Prostate gland (tissue), 2 donors: Measurements from ENCODE around the gene MCOLN1. TPM values are rescaled to one million over a fixed set of nuclear protein-coding genes. Genes with fewer than 3 reads are reported as not detected.

Source experiments
- DNase-seq: peaks from one replicate; pipeline ENCODE4 v3.0.0-alpha.2; 2019; ENCODE audit warnings: low spot score
- H3K27ac ChIP-seq, 2 donors: fragments of 200-600 bp; sonication (generic); 2 replicates each; pipeline ENCODE4 v1.5.1; 2017 to 2019
- H3K27me3 ChIP-seq: fragments of 200-600 bp; sonication (generic); replicated peaks from 2 replicates; pipeline ENCODE4 v1.5.1; 2019; ENCODE audit not compliant: insufficient read depth
- H3K36me3 ChIP-seq, 2 donors: fragments of 200-600 bp; sonication (generic); 1 replicate in 1 of 2; 2 replicates in 1 of 2; pipeline versions ENCODE4 v1.5.1 to v1.8.1; 2017 to 2019
- H3K4me1 ChIP-seq: fragments of 200-600 bp; sonication (generic); replicated peaks from 2 replicates; pipeline ENCODE4 v1.5.1; 2019
- H3K4me3 ChIP-seq, 2 donors: fragments of 200-600 bp; sonication (generic); 2 replicates each; pipeline ENCODE4 v1.5.1; 2017 to 2019
- H3K9me3 ChIP-seq: fragments of 200-600 bp; sonication (generic); 2 replicates; pipeline ENCODE4 v1.5.1; 2017
- POLR2A ChIP-seq: fragments of 450-650 bp; IDR thresholded peaks from one replicate; pipeline ENCODE4 v1.6.1; 2016; ENCODE audit warnings: antibody characterized with exemption, mild to moderate bottlenecking
- POLR2AphosphoS5 ChIP-seq: sonication (generic); formaldehyde crosslinking; IDR thresholded peaks from one replicate; pipeline ENCODE4 v1.6.1; 2017; ENCODE audit warnings: antibody characterized with exemption
- WGBS: methylation state at CpG from one replicate; pipeline ENCODE4 v1.1.5; 2018; 5-methylcytosine and 5-hydroxymethylcytosine counted together
- intact Hi-C: fragments of 100-400 bp; cut with DNase I; formaldehyde crosslinking; loops from one replicate; pipeline ENCODE4 v1.14.2; 2022
- total RNA-seq, 2 donors: library from RNA; depleted of rRNA; stranded (reverse); fragments of >200 nt; gene quantifications; one replicate each; pipeline ENCODE4 v1.1.0, GENCODE V29; 2016
- TF ChIP-seq, protein P1 (sequence below), 4 experiments: fragments of 200-600 bp in 2 of 4; fragments of 450-650 bp in 2 of 4; sonication (generic) in 2 of 4; IDR thresholded peaks; 1 replicate in 3 of 4; 2 replicates in 1 of 4; pipeline ENCODE4 v1.5.1; 2016 to 2019; ENCODE audit warnings: antibody characterized with exemption in 4 of 4, mild to moderate bottlenecking in 2 of 4, moderate library complexity in 2 of 4

Gene MCOLN1
- total RNA-seq, 2 donors from 2014 or later: 13.4 to 24.8 TPM

DNA sequence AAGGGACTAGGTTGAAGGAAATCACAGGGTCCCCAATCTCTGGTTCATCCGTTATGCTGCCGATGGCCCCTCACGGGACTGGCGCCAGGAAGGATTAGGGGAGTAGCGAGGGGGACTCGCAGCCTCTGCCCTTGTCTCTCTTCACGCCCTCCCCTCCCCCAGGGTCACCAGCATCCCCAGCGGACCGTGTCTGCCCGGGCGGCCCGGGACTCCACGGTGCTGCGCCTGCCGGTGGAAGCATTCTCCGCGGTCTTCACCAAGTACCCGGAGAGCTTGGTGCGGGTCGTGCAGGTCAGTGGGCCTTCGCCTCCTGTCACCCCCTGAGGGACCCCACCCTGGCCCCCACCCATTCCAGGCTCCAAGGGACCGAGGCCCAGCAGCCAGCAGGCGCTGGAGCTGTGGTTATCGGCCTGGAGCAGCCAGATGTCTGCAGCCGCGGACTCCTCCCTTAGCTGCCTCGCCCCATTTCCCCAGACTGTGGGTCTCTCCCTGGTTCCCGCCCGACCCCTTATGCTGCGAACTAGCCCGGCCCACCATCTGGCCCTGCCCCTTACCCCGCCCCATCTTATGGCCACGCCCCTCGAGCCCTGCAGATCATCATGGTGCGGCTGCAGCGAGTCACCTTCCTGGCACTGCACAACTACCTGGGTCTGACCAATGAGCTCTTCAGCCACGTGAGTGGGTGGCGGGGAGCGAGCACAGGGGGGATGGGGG lies 18.5 kb downstream of the MCOLN1 start:
- Histone ChIP-seq H3K27me3 (no peaks in the 10 kb centered on the region), H3K36me3 (peaks cover 9 to 12% of the 10 kb centered on the region in 2 donors), H3K27ac (no peak overlapping the region), H3K4me3 (no peak overlapping the region), H3K4me1 (no peaks in the 10 kb centered on the region), H3K9me3 (no peaks in the 10 kb centered on the region)
- intact Hi-C loops: no loop called here
- DNase-seq: no peak
- 70% methylated on average over 20 of the region's 39 CpGs for WGBS
- TF ChIP-seq POLR2AphosphoS5: no peak
- TF ChIP-seq, protein P1, sequence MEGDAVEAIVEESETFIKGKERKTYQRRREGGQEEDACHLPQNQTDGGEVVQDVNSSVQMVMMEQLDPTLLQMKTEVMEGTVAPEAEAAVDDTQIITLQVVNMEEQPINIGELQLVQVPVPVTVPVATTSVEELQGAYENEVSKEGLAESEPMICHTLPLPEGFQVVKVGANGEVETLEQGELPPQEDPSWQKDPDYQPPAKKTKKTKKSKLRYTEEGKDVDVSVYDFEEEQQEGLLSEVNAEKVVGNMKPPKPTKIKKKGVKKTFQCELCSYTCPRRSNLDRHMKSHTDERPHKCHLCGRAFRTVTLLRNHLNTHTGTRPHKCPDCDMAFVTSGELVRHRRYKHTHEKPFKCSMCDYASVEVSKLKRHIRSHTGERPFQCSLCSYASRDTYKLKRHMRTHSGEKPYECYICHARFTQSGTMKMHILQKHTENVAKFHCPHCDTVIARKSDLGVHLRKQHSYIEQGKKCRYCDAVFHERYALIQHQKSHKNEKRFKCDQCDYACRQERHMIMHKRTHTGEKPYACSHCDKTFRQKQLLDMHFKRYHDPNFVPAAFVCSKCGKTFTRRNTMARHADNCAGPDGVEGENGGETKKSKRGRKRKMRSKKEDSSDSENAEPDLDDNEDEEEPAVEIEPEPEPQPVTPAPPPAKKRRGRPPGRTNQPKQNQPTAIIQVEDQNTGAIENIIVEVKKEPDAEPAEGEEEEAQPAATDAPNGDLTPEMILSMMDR (IDR thresholded peaks at IDR 0.05): no peak
- TF ChIP-seq POLR2A: no peak

DNA sequence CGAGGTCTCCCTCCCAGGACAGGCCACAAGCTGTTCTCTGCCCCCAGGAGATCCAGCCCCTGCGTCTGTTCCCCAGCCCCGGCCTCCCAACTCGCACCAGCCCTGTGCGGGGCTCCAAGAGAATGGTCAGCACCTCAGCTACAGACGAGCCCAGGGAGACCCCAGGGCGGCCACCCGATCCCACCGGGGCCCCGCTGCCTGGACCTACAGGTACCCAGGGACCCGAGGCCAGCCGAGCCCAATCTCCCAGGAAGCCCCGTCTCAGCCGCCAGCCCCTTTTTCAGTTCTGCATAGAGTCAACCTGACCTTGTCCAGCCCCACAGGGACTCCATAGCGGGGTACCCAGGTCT lies 19.0 kb downstream of the MCOLN1 start:
- Histone ChIP-seq H3K4me1 (no peaks in the 10 kb centered on the region), H3K4me3 (no peak overlapping the region), H3K27me3 (no peaks in the 10 kb centered on the region), H3K27ac (no peak overlapping the region), H3K9me3 (no peaks in the 10 kb centered on the region), H3K36me3 (peaks cover 9 to 12% of the 10 kb centered on the region in 2 donors)
- WGBS: 94% methylated on average over 15 of the region's 15 CpGs
- TF ChIP-seq POLR2A (no peak), POLR2AphosphoS5 (no peak)
- TF ChIP-seq, protein P1 (IDR thresholded peaks at IDR 0.05): no peak
- DNase-seq: no peak
- intact Hi-C loops: no loop called here

GRCh38 chr19:7541828-7542443 lies 19.5 kb downstream of the MCOLN1 start:
- WGBS: 93% methylated on average over 11 of the region's 11 CpGs
- no peak for DNase-seq
- Histone ChIP-seq H3K27ac (no peak overlapping the region), H3K36me3 (peaks cover 9 to 12% of the 10 kb centered on the region in 2 donors), H3K4me1 (no peaks in the 10 kb centered on the region), H3K9me3 (no peaks in the 10 kb centered on the region), H3K27me3 (no peaks in the 10 kb centered on the region), H3K4me3 (no peak overlapping the region)
- intact Hi-C loops: no loop called here
- TF ChIP-seq, protein P1 (IDR thresholded peaks at IDR 0.05): no peak
- TF ChIP-seq POLR2A (no peak), POLR2AphosphoS5 (no peak)

DNA sequence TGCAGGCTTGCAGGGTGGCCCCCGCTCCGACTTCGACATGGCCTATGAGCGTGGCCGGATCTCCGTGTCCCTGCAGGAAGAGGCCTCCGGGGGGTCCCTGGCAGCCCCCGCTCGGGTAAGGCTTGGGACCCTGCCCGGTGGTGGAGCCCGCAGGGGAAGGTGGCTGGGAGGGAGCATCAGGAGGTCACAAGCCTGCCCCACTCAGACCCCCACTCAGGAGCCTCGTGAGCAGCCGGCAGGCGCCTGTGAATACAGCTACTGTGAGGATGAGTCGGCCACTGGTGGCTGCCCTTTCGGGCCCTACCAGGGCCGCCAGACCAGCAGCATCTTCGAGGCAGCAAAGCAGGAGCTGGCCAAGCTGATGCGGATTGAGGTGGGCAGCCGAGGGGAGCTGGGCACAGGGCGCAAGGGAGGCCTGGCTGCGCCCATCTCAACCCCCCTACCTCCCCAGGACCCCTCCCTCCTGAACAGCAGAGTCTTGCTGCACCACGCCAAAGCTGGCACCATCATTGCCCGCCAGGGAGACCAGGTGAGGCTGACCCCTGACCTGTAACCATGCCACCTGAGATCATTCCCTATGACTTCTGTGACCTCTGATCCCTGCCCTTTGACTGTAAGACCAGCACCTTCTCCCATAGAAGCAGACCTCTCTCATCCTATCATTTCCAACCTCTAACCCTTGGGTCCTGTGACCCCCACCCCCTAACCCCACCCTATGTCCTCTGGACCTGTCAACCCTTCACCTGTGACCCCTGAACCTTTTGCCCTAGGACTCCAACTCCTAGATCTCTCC lies 20.3 kb downstream of the MCOLN1 start:
- Histone ChIP-seq H3K9me3 (no peaks in the 10 kb centered on the region), H3K36me3 (peaks cover 9 to 12% of the 10 kb centered on the region in 2 donors), H3K4me3 (no peak overlapping the region), H3K27ac (no peak overlapping the region), H3K27me3 (no peaks in the 10 kb centered on the region), H3K4me1 (no peaks in the 10 kb centered on the region)
- DNase-seq: no peak
- TF ChIP-seq POLR2AphosphoS5 (no peak), POLR2A (no peak)
- 98% methylated on average over 22 of the region's 24 CpGs for WGBS
- intact Hi-C loops: no loop called here

DNA sequence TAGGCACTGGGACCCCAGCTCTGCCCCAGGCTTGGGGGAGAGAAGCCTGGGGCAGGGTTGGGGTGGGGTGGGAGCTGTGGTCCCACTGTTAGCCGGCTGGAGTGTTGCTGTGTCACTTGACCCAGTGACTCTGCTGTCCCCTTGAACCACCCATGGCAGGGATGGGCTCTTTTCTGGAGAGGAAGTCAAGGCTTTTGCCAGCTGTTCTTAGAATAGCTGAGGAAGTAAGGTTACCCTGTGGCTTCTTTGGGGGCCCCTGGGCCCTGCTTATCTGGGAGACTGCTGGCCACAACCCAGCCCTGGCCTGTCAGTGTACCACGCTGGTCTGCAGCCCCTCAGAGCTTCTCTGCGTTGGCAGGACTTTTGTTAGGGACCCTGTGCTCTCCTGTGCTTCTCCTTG lies 22.2 kb downstream of the MCOLN1 start:
- intact Hi-C loops: no loop called here

More for the DNA sequence above, 22.2 kb downstream of the MCOLN1 start:
- Histone ChIP-seq H3K4me3 (no peak overlapping the region), H3K4me1 (no peaks in the 10 kb centered on the region), H3K27ac (no peak overlapping the region), H3K9me3 (no peaks in the 10 kb centered on the region), H3K36me3 (peaks cover 9 to 13% of the 10 kb centered on the region in 2 donors), H3K27me3 (no peaks in the 10 kb centered on the region)
- DNase-seq: no peak
- WGBS: 82% methylated on average over 3 of the region's 3 CpGs
- no peak for TF ChIP-seq POLR2AphosphoS5
- TF ChIP-seq, protein P1 (IDR thresholded peaks at IDR 0.05): no peak
- no peak for TF ChIP-seq POLR2A
